Thymus (tissue), 11 donors: ENCODE results near the gene GGPS1. TPM values are rescaled to one million over a fixed set of nuclear protein-coding genes. Genes with fewer than 3 reads are reported as not detected.

Experiments used
- DNase-seq, 9 donors: peaks; one replicate each; pipeline ENCODE4 v3.0.0-alpha.2; 2013; ENCODE audit warnings: low spot score in 9 of 9, low read depth in 6 of 9, missing footprints in 1 of 9
- H3K27ac ChIP-seq, 2 donors: one replicate each; pipeline ENCODE4 v1.5.1; 2013; ENCODE audit warnings: control low read depth in 1 of 2, low read depth in 1 of 2, low read length in 1 of 2, mild to moderate bottlenecking in 1 of 2, moderate library complexity in 1 of 2
- H3K27me3 ChIP-seq, 2 donors: one replicate each; pipeline ENCODE4 v1.5.1; 2013; ENCODE audit warnings: low read length in 1 of 2; ENCODE audit not compliant: control insufficient read depth in 2 of 2, insufficient read depth in 1 of 2
- H3K36me3 ChIP-seq, 2 donors: one replicate each; pipeline ENCODE4 v1.5.1; 2013; ENCODE audit warnings: low read length in 1 of 2, mild to moderate bottlenecking in 1 of 2, moderate library complexity in 1 of 2; ENCODE audit not compliant: control insufficient read depth in 2 of 2, insufficient read depth in 2 of 2
- H3K4me1 ChIP-seq, 2 donors: one replicate each; pipeline ENCODE4 v1.5.1; 2013; ENCODE audit warnings: low read length in 2 of 2; ENCODE audit not compliant: control insufficient read depth in 2 of 2, insufficient read depth in 2 of 2
- H3K4me3 ChIP-seq, 2 donors: one replicate each; pipeline ENCODE4 v1.5.1; 2013; ENCODE audit warnings: low read length in 2 of 2, control low read depth in 1 of 2, mild to moderate bottlenecking in 1 of 2
- H3K9me3 ChIP-seq, 2 donors: one replicate each; pipeline ENCODE4 v1.5.1; 2013; ENCODE audit warnings: low read length in 1 of 2, mild to moderate bottlenecking in 1 of 2; ENCODE audit not compliant: control insufficient read depth in 2 of 2, insufficient read depth in 1 of 2
- WGBS: extraction: QIAGEN DNeasy Blood & Tissue Kit; methylation state at CpG from one replicate; pipeline ENCODE4 v1.1.7; 2013; 5-methylcytosine and 5-hydroxymethylcytosine counted together
- polyA plus RNA-seq: library from polyadenylated mRNA; stranded (reverse); fragments of 200-250 nt; gene quantifications from one replicate; pipeline ENCODE4 v1.2.3, GENCODE V29; 2013
- total RNA-seq: library from RNA; stranded (reverse); fragments of 120-200 nt; gene quantifications from one replicate; pipeline ENCODE4 v1.2.4, GENCODE V29; 2013
- donor health status: healthy.

GGPS1 gene
- total and polyA plus RNA-seq, 2 donors = 29.8 to 44.1 TPM

DNA sequence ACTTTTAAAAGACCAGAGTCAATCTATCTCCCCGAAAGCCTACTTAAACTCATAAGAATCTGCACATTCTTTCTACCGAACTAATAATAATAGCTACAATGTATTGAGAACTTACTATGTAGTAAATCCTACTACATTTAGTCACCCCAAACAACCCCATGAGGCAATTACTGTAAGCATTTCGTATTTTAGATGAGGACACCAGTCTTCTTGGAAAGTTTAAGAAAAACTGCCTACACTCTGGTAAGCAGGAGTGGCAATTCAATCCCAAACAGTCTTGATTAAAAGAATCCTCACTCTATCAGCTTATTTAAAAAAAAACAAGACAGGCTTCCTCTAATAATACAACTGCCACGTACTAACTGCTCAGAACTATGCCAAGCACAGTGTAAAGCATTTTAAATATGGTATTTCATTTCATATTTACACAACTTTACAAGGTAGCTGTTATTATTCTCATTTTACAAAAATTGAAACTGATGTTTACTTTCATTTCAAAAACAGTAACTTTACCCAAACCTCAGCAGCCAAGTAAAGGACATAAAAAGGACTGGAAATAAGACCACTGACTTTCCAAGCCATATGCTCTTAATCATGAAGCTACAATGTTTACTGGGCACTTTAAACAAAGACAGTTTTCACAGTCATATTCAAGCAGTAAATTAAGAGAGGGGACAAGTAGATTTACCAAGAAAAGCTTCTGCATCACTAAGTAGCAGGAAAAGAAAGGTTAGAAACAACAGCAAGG lies 14.3 kb upstream of the GGPS1 start:
- no peak for DNase-seq
- no peaks in the 10 kb centered on the region for H3K27me3 ChIP-seq
- H3K4me1 ChIP-seq = peaks cover 2 to 11% of the 10 kb centered on the region in 2 donors
- no peaks in the 10 kb centered on the region for H3K9me3 ChIP-seq
- 89% methylated on average over 4 of the region's 4 CpGs for WGBS
- H3K27ac ChIP-seq = no peak overlapping the region
- no peak overlapping the region for H3K4me3 ChIP-seq
- peaks cover 12 to 20% of the 10 kb centered on the region in 2 donors for H3K36me3 ChIP-seq

DNA sequence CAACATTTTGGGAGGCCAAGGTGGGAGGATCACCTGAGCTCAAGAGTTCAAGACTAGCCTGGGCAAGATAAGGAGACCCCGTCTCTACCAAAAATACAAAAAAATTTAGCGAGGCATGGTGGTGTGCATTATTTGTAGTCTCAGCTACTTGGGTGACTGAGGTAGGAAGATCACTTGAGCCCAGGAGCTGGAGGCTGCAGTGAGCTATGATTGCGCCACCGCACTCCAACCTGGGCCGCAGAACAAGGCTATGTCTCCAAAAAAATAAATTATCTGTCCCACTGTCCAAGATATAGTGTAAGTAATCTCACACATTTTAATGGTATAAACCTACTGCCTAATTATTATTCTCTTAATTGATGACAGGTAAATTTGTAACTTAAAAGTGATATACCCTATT lies 13.2 kb upstream of the GGPS1 start:
- H3K36me3 ChIP-seq = peaks cover 18 to 27% of the 10 kb centered on the region in 2 donors
- H3K4me3 ChIP-seq = no peak overlapping the region
- WGBS = 98% methylated on average over 5 of the region's 5 CpGs
- H3K9me3 ChIP-seq = no peaks in the 10 kb centered on the region
- no peak overlapping the region for H3K27ac ChIP-seq
- peaks cover 2 to 11% of the 10 kb centered on the region in 2 donors for H3K4me1 ChIP-seq
- no peak for DNase-seq
- no peaks in the 10 kb centered on the region for H3K27me3 ChIP-seq

DNA sequence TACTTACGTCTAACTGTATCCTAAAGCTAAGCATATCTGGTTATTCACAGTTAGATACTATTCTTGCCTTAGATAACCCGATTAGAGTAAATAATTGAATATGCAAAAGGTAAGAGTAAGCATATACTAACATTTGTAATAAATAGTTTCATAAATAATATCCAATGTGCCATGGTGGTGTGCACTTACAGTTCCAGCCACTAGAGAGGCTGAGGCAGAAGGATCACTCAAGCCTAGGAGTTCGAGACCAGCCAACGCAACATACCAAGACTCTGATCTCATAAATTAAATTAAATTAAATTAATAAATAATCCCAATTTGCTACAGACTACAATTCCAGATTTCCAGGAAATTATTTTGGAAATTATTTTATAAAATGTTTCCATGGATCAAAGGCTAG lies 12.6 kb upstream of the GGPS1 start:
- DNase-seq = no peak
- H3K4me1 ChIP-seq = peaks cover 2 to 11% of the 10 kb centered on the region in 2 donors
- no peak overlapping the region for H3K4me3 ChIP-seq
- H3K36me3 ChIP-seq = peaks cover 18 to 30% of the 10 kb centered on the region in 2 donors
- H3K27ac ChIP-seq = no peak overlapping the region
- H3K9me3 ChIP-seq = no peaks in the 10 kb centered on the region
- H3K27me3 ChIP-seq = no peaks in the 10 kb centered on the region
- 99% methylated on average over 4 of the region's 4 CpGs for WGBS

DNA sequence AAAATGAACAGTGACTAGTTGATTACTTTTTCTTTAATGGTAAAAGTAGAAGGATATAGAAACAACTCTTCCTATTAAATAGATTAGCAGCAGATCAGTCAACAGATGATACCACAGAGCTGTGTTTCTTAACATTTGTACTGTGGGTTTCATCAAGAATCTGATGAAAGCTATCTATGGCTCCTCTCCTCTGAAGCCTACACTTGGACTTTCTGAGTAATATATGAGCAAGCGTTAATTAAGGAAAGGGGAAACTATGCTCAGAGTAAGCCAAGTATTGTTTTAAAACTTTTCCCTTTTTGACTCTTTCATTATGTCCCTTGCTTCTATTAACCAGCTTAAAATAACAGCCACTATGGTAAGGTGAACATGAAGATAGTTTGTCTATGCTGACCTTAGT lies 11.2 kb upstream of the GGPS1 start:
- H3K27ac ChIP-seq = no peak overlapping the region
- 88% methylated on average over 1 of the region's 1 CpG for WGBS
- H3K27me3 ChIP-seq = no peaks in the 10 kb centered on the region
- no peaks in the 10 kb centered on the region for H3K9me3 ChIP-seq
- peaks cover 2 to 11% of the 10 kb centered on the region in 2 donors for H3K4me1 ChIP-seq
- peaks cover 27 to 33% of the 10 kb centered on the region in 2 donors for H3K36me3 ChIP-seq
- no peak for DNase-seq
- H3K4me3 ChIP-seq = no peak overlapping the region

DNA sequence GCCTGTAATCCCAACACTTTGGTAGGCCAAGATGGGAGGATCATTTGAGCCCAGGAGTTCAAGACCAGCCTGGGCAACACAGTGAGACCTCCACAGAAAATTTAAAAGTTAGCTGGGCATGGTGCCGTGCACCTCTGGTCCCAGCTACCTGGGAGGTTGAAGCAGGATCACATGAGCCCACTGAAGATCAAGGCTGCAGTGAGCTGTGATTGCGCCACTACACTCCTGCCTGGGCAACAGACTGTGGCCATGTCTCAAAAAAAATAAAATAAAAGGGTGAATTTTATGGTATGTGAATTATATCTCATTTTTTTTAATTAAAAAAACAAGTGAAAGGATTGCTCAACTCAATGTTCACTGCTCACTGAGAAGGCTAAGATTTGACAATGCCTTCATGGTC lies 9.1 kb upstream of the GGPS1 start:
- no peak for DNase-seq
- Histone ChIP-seq H3K36me3 (peaks cover 32 to 39% of the 10 kb centered on the region in 2 donors), H3K9me3 (no peaks in the 10 kb centered on the region), H3K4me3 (no peak overlapping the region), H3K27me3 (no peaks in the 10 kb centered on the region), H3K4me1 (peaks cover 0 to 2% of the 10 kb centered on the region in 2 donors), H3K27ac (no peak overlapping the region)
- 92% methylated on average over 2 of the region's 2 CpGs for WGBS

DNA sequence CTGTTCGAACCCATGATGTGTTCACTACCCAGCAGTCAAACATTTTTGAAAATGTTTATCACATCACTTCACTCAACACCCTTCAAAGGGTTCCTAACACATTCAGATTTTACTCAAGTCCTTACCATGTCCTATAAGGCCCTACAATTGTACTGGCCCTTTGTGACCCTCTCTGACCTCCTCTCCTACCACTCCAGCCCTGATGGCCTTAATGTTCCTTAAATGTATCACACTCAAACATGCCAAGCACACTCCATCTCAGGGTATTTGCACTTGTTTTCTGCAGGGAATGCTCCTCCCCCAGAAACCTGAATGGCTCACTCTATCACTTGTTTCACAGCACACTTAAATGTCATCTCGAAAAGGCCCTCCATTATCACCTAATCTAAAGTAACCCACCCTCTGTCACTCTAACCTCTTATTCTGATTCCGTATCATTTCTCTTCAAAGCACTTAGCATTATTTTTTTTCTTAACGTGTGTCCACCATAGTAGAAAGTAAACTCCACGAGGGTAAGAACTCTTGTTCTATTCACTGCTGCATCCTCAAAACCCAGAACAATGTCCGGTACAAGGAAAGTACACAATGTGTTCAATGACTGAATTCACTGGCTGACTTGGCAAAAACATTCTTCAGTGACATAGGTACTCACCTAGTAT lies 7.7 kb upstream of the GGPS1 start:
- Histone ChIP-seq H3K36me3 (peaks cover 32 to 45% of the 10 kb centered on the region in 2 donors), H3K27me3 (no peaks in the 10 kb centered on the region), H3K27ac (no peak overlapping the region), H3K4me3 (no peak overlapping the region), H3K4me1 (peaks cover 2 to 4% of the 10 kb centered on the region in 2 donors), H3K9me3 (no peaks in the 10 kb centered on the region)
- no peak for DNase-seq
- WGBS = 93% methylated on average over 6 of the region's 6 CpGs

DNA sequence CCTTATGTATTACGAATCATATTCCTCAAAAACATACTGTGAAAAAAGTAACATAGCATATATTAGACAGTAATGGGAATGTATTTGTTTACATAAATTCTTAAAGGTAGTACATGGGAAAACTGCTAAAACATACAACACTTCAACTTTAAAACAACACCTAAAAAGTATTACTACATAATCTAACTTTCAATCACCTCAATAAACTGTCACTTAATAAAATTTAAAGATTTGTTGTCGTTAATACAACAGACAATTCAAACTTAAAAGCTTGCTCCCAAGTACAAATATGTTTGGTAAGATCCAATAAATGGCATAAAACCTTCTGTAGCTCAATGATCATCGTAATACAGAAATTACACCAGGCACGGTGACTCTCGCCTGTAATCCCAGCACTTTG lies 4.1 kb upstream of the GGPS1 start:
- WGBS = 95% methylated on average over 5 of the region's 5 CpGs
- peaks cover 2 to 4% of the 10 kb centered on the region in 2 donors for H3K4me1 ChIP-seq
- no peak overlapping the region for H3K4me3 ChIP-seq
- H3K9me3 ChIP-seq = peaks cover 0 to 1% of the 10 kb centered on the region in 2 donors
- peaks cover 21 to 29% of the 10 kb centered on the region in 2 donors for H3K36me3 ChIP-seq
- no peak for DNase-seq
- no peak overlapping the region for H3K27ac ChIP-seq
- no peaks in the 10 kb centered on the region for H3K27me3 ChIP-seq

DNA sequence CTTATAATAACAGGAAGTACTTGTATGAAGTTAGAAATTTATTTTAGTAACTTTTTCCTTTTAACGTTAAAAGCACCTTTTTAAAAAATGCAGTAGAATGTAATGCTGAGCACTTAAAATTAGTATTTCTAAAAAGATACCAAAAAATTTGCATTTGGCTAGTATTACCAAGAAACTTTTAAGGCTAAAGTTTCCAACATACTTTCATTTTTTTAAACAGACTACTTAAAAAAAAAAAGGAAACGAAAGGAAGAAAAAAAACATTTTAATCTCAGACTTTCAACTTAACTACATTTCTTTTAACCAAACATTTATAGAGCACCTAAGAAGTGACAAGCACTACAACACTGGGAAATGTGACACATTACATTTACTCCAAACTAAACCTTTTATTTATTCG lies 3.2 kb upstream of the GGPS1 start:
- peaks cover 6 to 8% of the 10 kb centered on the region in 2 donors for H3K4me1 ChIP-seq
- H3K27me3 ChIP-seq = no peaks in the 10 kb centered on the region
- peaks cover 16 to 24% of the 10 kb centered on the region in 2 donors for H3K36me3 ChIP-seq
- no peak overlapping the region for H3K27ac ChIP-seq
- no peak for DNase-seq
- WGBS = 24% methylated on average over 3 of the region's 3 CpGs
- peak overlapping the region in 1 of 2 donors; percentile 32 for H3K4me3 ChIP-seq
- H3K9me3 ChIP-seq = peaks cover 0 to 1% of the 10 kb centered on the region in 2 donors

DNA sequence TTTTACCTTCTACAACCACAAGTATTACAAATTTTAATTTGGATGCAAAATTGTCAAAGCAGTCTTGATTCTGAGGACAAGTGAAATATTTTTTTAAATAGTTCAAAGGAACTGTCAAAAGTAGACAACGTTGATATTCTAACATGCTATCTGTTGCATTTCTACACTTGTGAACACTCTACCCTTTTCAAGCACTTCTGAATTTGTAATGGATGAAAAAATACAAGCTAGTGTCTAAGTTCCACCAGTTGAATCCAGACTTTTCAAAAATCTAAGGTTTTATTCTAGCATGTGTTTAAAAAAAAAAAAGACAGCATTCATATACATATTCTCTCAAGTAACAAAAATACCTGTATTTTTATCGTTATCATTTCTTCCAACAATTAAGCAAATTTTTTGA lies 2.5 kb upstream of the GGPS1 start:
- no peaks in the 10 kb centered on the region for H3K27me3 ChIP-seq
- no peak for DNase-seq
- peaks cover 0 to 1% of the 10 kb centered on the region in 2 donors for H3K9me3 ChIP-seq
- H3K27ac ChIP-seq = no peak overlapping the region
- H3K4me3 ChIP-seq = peak overlapping the region; percentile 99
- peaks cover 8% of the 10 kb centered on the region in 2 donors for H3K4me1 ChIP-seq
- 47% methylated on average over 2 of the region's 2 CpGs for WGBS
- H3K36me3 ChIP-seq = peaks cover 12 to 18% of the 10 kb centered on the region in 2 donors
